ENCODE results near the gene RBM42. TPM values are rescaled to one million over a fixed set of nuclear protein-coding genes. Genes with fewer than 3 reads are reported as not detected.

The RBM42 gene
- total RNA-seq, 1 experiment from 2014 or later: 180 TPM

DNA sequence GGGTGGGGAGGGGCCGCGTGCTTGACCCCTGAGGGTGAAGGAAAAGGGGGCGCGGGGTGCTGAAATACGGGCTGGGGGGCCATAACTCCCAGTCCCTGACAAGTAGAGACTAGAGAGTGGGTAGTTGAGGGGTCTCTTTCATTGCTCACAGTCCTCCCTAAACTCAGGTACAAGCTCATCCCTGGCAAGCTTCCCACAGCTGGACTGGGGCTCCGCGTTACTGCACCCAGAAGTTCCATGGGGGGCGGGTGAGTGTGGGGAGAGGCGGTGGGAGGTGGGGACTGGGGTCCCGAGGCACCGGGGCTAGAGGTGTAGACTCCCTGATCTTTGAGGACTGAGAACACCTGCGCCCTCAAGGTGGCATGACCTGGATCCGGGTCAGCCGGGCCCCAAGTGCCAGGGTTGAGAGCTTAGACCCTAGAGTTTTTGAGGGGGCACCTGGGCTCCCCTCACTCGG, 14.0 kb downstream of the RBM42 start:
- Histone ChIP-seq H3K27ac (ENCODE audit: low read length) (peak overlapping the region; percentile 87), H3K9me3 (ENCODE audit: control insufficient read depth, insufficient read depth, low read depth, low read length) (no peaks in the 10 kb centered on the region), H3K4me3 (ENCODE audit: low read depth in 2 of 2, low read length in 2 of 2) (peak overlapping the region; percentile 69 to 79), H3K36me3 (ENCODE audit: control insufficient read depth, insufficient read depth, low read length) (no peaks in the 10 kb centered on the region), H3K4me1 (ENCODE audit: control insufficient read depth, insufficient read depth, low read length) (peaks cover 18% of the 10 kb centered on the region), H3K27me3 (ENCODE audit: control insufficient read depth, insufficient read depth, low read length) (no peaks in the 10 kb centered on the region)
- intact Hi-C loops (cut with micrococcal nuclease; ENCODE audit: unreplicated experiment) (no loop called here), in situ Hi-C loops (cut with HindIII; ENCODE audit: low pct_unique_long_range_greater_than_20kb, low sequenced_read_pairs) (no loop called here)
- ATAC-seq (no peak), DNase-seq (ENCODE audit: low read depth, low spot score) (no peak)
- ChIA-PET POLR2A (interaction anchor here (0.6 kb wide), 1 partner anchor 10 kb away, joined by 14 read pairs; no protein-coding TSS in a partner anchor), CTCF (interaction anchor here (0.7 kb wide), 1 partner anchor 85 kb away, joined by 7 read pairs; no protein-coding TSS in a partner anchor)
- no TSS peak for BruUV-seq (replicated peaks)
- TF ChIP-seq, protein P1, sequence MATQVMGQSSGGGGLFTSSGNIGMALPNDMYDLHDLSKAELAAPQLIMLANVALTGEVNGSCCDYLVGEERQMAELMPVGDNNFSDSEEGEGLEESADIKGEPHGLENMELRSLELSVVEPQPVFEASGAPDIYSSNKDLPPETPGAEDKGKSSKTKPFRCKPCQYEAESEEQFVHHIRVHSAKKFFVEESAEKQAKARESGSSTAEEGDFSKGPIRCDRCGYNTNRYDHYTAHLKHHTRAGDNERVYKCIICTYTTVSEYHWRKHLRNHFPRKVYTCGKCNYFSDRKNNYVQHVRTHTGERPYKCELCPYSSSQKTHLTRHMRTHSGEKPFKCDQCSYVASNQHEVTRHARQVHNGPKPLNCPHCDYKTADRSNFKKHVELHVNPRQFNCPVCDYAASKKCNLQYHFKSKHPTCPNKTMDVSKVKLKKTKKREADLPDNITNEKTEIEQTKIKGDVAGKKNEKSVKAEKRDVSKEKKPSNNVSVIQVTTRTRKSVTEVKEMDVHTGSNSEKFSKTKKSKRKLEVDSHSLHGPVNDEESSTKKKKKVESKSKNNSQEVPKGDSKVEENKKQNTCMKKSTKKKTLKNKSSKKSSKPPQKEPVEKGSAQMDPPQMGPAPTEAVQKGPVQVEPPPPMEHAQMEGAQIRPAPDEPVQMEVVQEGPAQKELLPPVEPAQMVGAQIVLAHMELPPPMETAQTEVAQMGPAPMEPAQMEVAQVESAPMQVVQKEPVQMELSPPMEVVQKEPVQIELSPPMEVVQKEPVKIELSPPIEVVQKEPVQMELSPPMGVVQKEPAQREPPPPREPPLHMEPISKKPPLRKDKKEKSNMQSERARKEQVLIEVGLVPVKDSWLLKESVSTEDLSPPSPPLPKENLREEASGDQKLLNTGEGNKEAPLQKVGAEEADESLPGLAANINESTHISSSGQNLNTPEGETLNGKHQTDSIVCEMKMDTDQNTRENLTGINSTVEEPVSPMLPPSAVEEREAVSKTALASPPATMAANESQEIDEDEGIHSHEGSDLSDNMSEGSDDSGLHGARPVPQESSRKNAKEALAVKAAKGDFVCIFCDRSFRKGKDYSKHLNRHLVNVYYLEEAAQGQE (IDR thresholded peaks at IDR 0.05; ENCODE audit: insufficient read depth in 1 of 2, low read depth in 2 of 2, low read length in 1 of 2): no peak
- TF ChIP-seq SIN3A (IDR thresholded peaks at IDR 0.05; ENCODE audit: borderline replicate concordance, insufficient read depth, low read depth, low read length) (no peak), TCF7L2 (IDR thresholded peaks at IDR 0.05; ENCODE audit: low read depth, low read length) (no peak), POLR2AphosphoS5 (IDR thresholded peaks at IDR 0.05; ENCODE audit: low read depth, low read length) (no peak)
- TF ChIP-seq, protein P2, sequence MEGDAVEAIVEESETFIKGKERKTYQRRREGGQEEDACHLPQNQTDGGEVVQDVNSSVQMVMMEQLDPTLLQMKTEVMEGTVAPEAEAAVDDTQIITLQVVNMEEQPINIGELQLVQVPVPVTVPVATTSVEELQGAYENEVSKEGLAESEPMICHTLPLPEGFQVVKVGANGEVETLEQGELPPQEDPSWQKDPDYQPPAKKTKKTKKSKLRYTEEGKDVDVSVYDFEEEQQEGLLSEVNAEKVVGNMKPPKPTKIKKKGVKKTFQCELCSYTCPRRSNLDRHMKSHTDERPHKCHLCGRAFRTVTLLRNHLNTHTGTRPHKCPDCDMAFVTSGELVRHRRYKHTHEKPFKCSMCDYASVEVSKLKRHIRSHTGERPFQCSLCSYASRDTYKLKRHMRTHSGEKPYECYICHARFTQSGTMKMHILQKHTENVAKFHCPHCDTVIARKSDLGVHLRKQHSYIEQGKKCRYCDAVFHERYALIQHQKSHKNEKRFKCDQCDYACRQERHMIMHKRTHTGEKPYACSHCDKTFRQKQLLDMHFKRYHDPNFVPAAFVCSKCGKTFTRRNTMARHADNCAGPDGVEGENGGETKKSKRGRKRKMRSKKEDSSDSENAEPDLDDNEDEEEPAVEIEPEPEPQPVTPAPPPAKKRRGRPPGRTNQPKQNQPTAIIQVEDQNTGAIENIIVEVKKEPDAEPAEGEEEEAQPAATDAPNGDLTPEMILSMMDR (IDR thresholded peaks at IDR 0.05): no peak

DNA sequence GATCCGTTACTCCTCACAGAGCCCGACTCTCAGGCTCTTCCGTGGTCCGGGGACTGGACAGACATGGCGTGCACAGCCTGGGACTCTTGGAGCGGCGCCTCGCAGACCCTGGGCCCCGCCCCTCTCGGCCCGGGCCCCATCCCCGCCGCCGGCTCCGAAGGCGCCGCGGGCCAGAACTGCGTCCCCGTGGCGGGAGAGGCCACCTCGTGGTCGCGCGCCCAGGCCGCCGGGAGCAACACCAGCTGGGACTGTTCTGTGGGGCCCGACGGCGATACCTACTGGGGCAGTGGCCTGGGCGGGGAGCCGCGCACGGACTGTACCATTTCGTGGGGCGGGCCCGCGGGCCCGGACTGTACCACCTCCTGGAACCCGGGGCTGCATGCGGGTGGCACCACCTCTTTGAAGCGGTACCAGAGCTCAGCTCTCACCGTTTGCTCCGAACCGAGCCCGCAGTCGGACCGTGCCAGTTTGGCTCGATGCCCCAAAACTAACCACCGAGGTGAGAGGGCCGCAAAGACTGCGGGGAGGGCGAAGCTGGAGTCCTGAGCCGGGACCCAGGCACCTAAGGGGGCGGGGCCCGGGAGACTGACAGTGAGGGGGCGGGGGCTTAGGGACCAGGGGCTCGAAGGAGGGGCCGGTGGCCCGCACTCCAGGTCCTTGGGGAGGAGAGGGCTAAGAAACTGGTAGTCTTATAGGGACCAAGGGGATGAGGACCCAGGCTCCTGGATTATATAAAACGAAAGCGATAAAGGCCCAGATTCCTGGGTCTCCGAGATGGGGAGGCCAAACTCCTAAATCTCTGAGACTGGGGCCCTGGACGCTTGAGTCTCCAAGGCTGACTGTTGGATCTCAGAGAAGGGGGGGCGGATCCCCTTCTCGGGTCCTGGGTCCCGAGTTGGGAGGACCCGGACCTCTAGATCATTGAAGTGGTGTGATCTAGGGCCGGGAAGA, 14.7 kb downstream of the RBM42 start:
- intact Hi-C loops (cut with micrococcal nuclease; ENCODE audit: unreplicated experiment): no loop called here
- in situ Hi-C loops (cut with HindIII; ENCODE audit: low pct_unique_long_range_greater_than_20kb, low sequenced_read_pairs): no loop called here
- ChIA-PET CTCF (interaction anchor here (1.7 kb wide), 1 partner anchor 86 kb away, joined by 4 read pairs; no protein-coding TSS in a partner anchor), POLR2A (interaction anchor here (0.6 kb wide), 2 partner anchors 38 to 1101 kb away, joined by 5 to 6 read pairs; no protein-coding TSS in a partner anchor)
- Histone ChIP-seq H3K4me1 (ENCODE audit: control insufficient read depth, insufficient read depth, low read length) (peaks cover 18% of the 10 kb centered on the region), H3K9me3 (ENCODE audit: control insufficient read depth, insufficient read depth, low read depth, low read length) (no peaks in the 10 kb centered on the region), H3K27ac (ENCODE audit: low read length) (peak overlapping the region; percentile 87), H3K36me3 (ENCODE audit: control insufficient read depth, insufficient read depth, low read length) (peaks cover 2% of the 10 kb centered on the region; the same call in 1 of the 2 replicates), H3K27me3 (ENCODE audit: control insufficient read depth, insufficient read depth, low read length) (no peaks in the 10 kb centered on the region), H3K4me3 (ENCODE audit: low read depth in 2 of 2, low read length in 2 of 2) (peak overlapping the region; percentile 69 to 79)
- peak; percentile 51 for DNase-seq (ENCODE audit: low read depth, low spot score)
- TF ChIP-seq SIN3A (IDR thresholded peaks at IDR 0.05; ENCODE audit: borderline replicate concordance, insufficient read depth, low read depth, low read length) (peak; percentile 87; the same call in 1 of the 2 replicates), TCF7L2 (IDR thresholded peaks at IDR 0.05; ENCODE audit: low read depth, low read length) (peak; percentile 85), POLR2AphosphoS5 (IDR thresholded peaks at IDR 0.05; ENCODE audit: low read depth, low read length) (peak; percentile 86)
- TF ChIP-seq, protein P1 (IDR thresholded peaks at IDR 0.05; ENCODE audit: insufficient read depth in 1 of 2, low read depth in 2 of 2, low read length in 1 of 2): peak in 1 of 2 experiments; percentile 56; a peak in 1 of 4 replicates
- TF ChIP-seq, protein P2 (IDR thresholded peaks at IDR 0.05): no peak
- ATAC-seq: peak; percentile 78
- no TSS peak for BruUV-seq (replicated peaks)
